ENCODE measurements around the gene ZNF644.
A peak's percentile ranks its signal among the peaks of the same experiment; 100 is the strongest.

Gene ZNF644

GRCh38 chr1:91020967-91021685, 709 bp downstream of the ZNF644 start:
- DNase-seq (ENCODE audit: low spot score), result peak; percentile 78

DNA sequence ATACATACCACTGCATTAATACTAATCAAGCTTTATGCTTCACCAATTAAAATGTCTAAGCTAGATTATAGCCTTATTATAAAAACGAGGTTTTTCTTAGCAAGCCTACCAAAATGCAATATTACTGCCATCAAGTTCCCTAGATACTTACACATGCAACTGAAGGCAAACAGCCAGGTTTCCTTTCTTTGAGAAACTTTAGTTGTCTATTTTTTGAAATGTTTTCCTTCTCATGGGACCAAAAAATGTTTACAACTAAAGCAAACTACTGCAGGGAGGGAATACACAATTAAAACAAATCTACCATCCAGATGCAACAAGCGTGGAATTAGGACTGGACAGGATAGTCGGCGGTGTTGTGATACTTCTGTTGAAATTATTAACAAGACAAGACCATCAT, 1.3 kb downstream of the ZNF644 start:
- no peak for DNase-seq (ENCODE audit: low spot score)

DNA sequence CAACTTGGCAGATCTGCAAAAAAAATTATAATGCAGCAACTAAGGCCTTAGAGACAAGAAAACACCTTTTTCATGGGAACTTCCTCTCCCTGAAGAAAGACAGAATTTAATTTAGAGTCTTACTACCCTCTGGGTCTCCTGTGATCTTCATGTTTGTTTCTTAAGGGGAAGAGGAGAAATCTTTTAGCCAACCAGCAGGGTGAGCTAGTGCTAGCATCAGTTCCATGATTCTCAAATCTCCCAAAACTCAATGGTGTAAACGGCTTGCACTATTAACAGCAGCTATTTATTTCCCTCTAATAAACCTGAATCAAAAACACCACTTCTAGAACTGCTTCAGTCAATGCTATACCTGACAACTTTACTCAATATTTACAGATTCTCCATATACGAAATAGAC, 3.8 kb downstream of the ZNF644 start:
- DNase-seq (ENCODE audit: low spot score), result peak; percentile 17

GRCh38 chr1:91015794-91016550, 5.9 kb downstream of the ZNF644 start:
- no peak for DNase-seq (ENCODE audit: low spot score)

GRCh38 chr1:91015358-91015780, 6.5 kb downstream of the ZNF644 start:
- DNase-seq (ENCODE audit: low spot score), result no peak

- DNase-seq (ENCODE audit: low spot score), result no peak
Observed at GRCh38 chr1:91014475-91014874, 7.4 kb downstream of the ZNF644 start.

DNA sequence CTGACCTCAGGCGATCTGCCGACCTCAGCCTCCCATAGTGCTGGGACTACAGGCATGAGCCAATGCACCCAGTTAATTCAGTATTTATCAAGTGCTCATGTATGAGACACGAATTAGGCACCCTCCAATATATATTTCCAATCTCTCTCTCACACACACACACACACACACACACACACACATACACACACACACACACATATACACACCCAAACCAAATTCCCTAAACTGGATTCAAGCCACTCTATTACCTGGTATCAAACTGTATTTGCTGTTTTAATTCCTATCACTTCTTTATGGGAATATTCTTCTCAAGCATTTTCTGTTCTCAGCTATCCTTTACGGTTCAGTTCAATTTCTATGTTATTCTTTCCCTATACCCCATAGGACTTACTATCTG, 8.5 kb downstream of the ZNF644 start:
- DNase-seq (ENCODE audit: low spot score), result no peak

GRCh38 chr1:91012196-91012595, 9.6 kb downstream of the ZNF644 start:
- DNase-seq (ENCODE audit: low spot score), result no peak

DNA sequence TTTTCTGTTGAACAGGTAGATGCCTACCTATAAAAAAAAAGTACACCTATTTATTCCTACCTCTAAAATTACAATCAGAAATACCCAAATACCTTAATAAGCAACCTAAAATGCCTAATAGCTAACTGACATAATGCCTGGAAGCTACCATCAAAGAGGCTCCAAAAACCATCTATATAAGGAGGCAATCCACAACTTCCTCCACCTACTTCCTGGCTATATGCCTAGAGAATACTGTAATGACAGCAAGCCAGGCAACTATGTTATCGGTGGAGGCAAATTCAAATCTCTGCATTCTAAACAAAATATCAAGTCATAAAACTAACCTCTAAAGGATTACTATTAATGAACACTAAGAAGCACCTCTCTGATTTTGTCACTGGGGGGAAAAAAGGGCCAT, 10.1 kb downstream of the ZNF644 start:
- DNase-seq (ENCODE audit: low spot score), result peak; percentile 39

DNA sequence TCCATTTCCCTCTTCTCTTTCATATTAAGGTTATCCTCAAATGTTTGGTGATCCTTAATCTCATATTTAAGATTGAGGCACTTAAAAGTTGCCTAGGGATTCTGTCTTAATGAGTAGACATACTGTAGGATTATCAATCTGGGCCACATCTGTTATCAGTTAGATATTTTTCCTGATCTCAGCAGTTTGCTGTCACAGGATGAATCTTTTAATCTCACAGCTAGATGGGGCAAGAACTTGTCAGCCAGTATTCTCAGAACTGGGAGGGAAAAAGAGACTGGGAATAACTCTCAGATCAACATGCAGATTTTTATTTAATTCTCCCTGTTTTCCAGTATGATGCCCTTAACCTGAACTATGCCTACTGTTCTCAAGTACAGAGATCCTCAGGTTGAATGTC, 14.0 kb downstream of the ZNF644 start:
- DNase-seq (ENCODE audit: low spot score), result no peak

GRCh38 chr1:91007092-91007491, 14.7 kb downstream of the ZNF644 start:
- DNase-seq (ENCODE audit: low spot score), result no peak

GRCh38 chr1:91006113-91006908, 15.5 kb downstream of the ZNF644 start:
- DNase-seq (ENCODE audit: low spot score), result no peak

- no peak for DNase-seq (ENCODE audit: low spot score)
Observed at GRCh38 chr1:91005285-91005684, 16.6 kb downstream of the ZNF644 start.

GRCh38 chr1:91004145-91004544, 17.7 kb downstream of the ZNF644 start:
- DNase-seq (ENCODE audit: low spot score), result no peak

GRCh38 chr1:90996742-90997413, 25.0 kb downstream of the ZNF644 start:
- DNase-seq (ENCODE audit: low spot score), result no peak

GRCh38 chr1:90995311-90995894, 26.4 kb downstream of the ZNF644 start:
- no peak for DNase-seq (ENCODE audit: low spot score)

DNA sequence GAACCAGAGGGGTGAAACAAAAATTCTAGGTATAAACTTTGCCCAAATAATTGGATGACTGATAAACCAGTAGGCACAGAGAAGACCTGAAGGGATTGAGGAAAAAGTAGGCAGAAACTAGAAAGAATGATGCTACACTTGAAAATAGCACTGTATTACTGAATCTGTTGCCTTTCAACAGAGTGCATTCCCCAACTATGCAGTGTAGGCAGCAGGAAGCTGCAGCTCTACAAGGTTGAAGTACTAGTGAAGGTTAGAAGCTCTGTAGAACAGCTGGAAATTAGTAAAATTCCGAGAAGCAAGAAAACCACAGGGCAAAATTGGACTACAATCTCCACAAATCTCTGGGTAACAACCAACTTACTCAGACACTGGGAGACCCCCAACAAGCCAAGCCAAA, 27.4 kb downstream of the ZNF644 start:
- no peak for DNase-seq (ENCODE audit: low spot score)

GRCh38 chr1:90993245-90993644, 28.6 kb downstream of the ZNF644 start:
- DNase-seq (ENCODE audit: low spot score), result no peak

- DNase-seq (ENCODE audit: low spot score), result no peak
Observed at GRCh38 chr1:90990779-90991178, 31.1 kb downstream of the ZNF644 start.

DNA sequence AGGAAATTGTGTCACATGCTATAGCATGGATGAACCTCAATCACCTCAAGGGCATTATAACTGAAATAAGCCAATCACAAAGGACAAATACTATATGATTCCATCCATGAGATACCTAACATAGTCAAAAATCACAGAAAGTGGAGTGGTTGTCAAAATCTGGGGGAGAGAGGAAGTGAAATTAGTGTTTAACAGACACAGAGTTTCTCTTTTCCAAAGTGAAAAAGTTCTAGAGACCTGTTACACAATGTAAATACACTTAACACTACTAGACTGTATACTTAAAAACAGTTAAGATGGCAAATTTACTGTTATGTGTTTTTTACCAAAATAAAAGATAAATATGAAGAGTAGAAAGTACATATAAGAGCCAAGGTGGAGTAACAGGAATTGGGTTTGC, 31.8 kb downstream of the ZNF644 start:
- no peak for DNase-seq (ENCODE audit: low spot score)

- no peak for DNase-seq (ENCODE audit: low spot score)
Observed at GRCh38 chr1:90989302-90989701, 32.5 kb downstream of the ZNF644 start.

- DNase-seq (ENCODE audit: low spot score), result no peak
Observed at GRCh38 chr1:90987841-90988240, 34.0 kb downstream of the ZNF644 start.

Measured in AG20443 (cell line).